Measurements from ENCODE around the gene DOCK4.

Gene DOCK4

DNA sequence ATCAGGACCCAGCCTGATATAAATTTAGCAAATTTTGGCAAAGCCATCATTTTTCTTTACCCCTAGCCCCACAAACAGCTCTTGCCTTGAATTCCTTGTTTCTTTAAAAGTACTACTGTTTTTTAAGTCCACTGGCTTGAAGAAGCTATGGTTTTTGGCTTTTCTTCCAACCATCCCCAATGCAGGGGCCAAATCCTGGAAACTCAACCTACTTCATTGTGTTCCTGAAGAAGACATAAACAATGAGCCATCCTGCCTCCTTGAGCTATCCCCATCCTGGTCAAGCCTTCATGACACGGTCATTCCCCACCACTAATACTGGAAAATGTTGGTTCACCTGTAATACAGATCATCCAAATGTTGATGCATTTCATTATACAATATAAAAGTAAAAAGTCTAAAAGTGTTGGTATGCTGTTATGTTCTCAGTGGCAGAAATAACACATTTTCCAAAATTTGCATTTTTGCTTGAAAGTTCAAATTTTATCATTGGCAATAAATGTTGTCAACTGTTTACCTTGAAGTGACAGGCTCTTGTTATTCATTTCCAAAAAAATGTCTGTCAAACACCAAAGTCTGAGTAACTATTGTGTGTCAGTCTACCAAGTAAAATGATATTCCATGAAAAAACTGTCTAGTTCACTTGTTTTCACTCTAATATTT, 92.2 kb downstream of the DOCK4 start:
- DNase-seq (ENCODE audit: low spot score): no peak

DNA sequence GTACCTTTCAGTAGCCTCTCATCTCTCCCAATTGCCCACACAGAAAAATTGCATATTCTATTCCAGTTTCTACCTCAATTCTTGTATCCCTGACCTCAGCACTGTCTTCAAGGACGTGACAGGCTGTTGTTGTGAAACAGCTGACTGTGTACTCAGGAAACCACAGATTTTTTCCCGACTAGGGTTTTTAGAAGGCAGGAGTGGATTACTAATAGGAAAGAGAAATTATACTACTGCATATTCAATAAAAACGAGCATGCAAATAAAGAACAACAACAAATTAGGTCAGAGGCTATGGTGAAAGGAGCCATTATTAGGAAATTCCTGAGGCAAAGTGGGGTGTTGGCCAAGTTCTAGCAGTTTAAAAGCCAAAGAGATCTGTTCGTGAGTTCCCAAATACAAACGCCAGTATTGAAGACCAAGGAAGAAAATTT, 93.4 kb downstream of the DOCK4 start:
- DNase-seq (ENCODE audit: low spot score): peak; percentile 25

DNA sequence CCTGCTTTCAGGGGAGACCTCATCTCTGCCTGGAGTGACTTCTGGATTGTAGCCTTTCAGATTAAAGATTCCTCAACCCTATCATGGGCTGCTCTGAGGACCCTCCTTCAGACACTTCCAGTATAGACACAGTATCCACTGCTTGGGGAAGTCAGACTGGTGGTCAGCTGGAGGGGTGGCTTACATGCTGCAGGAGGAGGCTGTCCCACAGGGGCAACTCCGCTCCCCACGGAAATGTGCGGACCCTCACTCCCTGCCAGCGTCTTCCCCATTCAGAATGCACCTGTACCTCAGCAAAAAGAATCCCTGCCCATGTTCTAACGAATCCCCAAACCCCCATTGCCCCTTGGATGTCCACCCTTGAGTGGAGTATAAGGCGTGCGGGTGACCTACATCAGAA, 95.5 kb downstream of the DOCK4 start:
- no peak for DNase-seq (ENCODE audit: low spot score)

DNA sequence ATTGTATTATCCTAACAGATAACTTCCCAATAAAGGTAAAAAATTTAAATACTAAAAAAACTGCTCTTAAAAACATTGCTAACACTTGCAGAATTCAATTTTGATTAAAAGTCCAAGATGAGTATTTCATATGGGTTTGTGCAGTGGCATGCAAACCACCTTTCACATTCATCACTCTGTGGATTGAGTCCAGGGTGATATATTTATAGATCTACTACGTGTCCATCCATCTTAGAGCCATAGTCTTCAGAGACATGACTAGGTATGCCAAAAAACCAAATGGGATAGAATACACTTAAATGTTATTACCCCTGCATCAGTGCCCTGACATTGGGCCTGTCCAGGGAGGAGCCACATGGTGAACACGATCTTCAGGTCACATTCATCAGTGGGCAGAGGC, 96.0 kb downstream of the DOCK4 start:
- DNase-seq (ENCODE audit: low spot score): no peak

DNA sequence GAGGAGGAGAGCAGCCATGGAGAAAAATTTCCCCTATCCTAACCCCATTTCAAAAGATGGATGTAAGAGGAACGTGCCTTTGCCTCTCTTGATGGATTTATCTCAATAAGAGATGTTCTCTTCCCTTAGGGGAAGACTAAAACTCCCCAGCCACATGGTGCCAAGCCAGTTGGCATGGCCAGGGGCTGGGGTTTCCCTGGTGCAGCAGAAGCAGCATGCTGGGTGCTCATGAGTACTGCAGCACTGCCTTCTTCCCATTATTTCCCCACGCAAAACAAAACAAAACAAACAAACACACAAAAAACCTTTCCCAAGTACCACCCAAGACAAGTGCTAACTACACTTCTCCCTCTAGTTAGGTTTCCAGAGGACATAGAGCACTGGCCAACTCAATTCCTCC, 97.2 kb downstream of the DOCK4 start:
- DNase-seq (ENCODE audit: low spot score): no peak

DNA sequence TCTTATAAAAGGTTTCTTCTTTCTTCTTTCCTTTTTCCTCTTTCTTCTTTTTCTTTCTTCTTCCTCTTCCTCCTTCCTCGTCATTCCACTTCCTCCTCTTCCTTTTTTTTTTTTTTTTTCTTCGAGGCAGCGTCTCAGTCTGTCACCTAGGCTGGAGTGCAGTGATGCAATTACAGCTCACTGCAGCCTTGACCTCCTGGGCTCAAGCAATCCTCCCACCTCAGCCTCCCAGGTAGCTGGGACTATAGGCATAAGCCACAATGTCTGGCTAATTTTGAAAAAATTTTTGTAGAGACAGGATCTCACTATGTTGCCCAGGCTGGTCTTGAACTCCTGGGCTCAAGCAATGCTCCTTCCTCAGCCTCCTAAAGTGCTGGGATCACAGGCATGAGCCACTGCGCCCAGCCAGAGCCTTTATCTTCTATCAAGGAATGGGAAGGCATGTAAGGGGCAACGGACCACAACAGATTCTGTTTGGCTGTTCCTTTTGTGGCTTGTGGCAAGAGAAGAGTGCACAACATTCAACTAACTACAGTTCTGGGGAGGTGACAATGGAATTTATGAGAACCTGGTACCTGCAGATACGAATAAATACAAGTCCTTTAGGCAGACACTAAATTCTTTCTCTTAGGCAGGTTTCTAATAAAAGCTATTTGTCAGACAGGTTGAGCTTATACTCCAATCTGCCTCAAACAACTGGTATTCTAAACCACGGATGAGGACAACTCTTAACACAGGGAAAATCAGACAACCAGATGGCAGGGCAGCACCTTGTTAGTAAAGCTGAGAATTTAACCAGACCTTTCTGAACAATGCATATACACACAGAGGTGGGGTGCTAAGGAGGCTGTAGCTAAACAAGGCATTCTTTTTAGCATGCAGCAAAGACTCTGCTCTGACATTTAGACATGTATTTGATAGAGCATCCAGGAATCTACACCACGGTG, 100.3 kb downstream of the DOCK4 start:
- DNase-seq (ENCODE audit: low spot score): no peak

DNA sequence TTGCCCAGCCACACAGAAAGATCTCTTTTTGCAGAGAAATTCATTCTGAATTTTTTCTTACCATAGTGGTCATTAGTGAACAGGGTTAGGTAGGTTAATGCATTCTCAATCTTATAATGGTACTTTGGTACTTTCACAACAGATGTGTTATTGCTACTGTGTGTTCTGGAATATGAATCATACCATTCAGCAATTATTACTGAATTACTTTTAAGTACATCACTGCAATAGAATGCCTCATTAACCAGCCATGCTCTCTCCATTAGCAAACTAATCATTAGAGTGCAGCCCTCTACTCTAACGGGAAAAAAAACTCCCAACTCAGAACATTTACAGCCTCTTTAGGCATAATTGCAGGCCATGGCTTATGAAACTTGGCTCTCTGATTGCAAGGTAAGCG, 102.1 kb downstream of the DOCK4 start:
- no peak for DNase-seq (ENCODE audit: low spot score)

DNA sequence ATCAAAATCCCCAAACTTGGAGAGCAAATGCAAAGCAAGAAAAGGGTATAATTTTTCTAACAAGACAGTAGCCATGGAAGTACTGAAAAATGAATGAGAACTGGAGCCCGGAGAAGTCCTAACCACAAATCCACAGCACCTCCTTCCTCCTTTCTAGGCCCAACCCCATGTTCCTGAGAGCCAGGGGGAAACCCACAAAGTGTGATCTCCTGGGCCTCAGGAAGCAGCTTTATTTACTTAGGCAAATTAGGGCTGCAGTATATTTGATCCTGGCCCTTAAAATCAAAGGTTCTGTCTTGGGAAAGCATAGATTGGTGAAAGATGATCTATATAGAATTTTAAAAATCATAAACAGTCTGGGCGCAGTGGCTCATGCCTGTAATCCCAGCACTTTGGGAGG, 103.0 kb downstream of the DOCK4 start:
- DNase-seq (ENCODE audit: low spot score): no peak

DNA sequence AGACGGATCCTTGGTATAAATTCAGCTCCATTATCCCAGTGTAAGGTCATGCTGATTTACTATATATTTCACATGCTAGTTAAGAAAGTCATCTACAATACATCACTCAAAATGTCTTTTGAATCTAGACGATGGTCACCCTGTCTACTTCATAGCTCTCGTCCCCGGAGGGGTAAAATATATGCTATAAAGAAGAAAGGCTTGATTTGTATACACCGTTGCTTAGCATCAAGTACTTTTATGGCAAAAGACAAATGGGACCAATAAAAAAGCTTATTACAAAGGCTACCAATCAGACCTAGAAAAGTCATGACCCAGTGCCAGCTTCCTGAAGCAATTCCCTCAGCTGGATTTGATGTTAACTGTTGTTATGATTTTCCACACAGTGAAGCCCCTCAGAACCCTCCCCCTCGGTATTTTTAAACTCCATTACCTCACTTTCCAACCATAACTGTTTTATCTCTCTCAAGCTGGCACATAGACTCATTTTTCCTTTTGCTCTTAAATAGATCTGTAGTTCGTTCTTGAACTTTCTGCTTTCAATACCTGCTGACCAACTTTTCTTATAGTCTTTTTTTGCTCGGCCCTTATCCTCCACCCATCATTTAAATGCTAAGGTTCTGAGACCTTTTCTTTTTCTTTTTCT, 104.9 kb downstream of the DOCK4 start:
- DNase-seq (ENCODE audit: low spot score): no peak

DNA sequence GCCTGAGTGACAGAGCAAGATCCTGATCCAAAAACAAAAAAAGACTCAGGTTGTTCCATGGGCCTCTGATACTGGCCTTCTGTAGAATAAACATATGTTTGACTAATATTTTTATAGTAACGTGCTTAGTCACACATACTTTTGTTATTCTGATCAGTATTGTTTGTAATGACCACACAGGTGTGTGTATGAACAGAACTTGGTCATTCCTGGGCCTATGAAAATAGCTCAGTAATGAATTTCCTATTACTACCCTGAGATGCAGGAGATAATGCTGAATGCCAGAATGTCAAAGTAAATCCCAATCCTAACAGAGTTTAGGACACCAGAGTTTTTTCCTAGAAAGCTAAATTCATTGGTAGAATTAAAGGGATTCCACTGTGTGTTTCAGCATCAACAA, 108.7 kb downstream of the DOCK4 start:
- DNase-seq (ENCODE audit: low spot score): no peak

DNA sequence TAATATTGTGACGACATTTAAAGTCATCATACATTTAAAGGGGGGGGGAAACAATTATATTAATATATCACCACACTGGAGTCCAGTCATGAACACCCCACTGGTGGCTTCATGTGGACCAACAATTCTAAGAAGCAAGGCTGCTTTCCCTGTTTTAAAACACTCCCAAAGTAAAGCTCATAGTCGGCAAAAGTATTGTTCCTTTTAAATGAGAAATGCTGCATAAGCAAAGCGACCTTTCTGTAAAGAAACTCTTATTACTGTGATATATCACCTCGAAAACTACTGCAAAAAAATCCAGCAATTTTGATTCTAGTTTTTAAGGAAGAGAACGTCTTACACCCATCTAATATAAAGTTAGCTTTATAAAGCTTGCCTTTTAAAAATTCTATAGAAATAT, 112.8 kb downstream of the DOCK4 start:
- no peak for DNase-seq (ENCODE audit: low spot score)

DNA sequence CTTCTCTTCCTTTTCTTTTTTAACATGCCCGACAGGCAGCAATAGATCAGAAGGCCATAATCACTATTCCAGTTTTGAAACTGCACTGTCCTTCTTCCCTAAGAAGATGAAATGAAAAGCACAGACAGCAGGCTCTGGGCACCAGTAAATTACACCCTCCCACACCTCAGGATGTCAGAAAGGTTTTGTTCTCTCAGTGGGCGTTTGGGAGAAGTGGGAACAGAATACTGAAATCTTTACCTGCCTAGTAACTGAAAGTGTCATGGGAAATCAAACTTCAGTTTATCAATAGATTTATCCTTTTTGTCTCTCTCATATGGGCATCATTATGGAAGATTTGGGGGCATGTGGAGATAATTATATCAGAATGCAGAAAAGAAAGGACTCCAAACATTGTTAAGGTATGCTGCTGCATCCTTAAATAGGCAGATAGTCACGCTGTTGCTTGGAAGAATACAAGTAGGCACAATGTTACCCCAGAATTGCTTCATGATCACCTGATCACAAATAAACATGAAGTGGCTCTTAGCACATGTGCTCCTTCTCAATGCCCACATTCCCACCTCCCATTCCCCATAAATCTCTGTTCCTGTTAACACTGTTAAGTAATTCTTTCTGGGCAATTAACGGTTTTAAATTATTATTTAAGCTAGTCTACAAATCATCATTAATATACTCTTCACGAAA, 113.3 kb downstream of the DOCK4 start:
- DNase-seq (ENCODE audit: low spot score): no peak

DNA sequence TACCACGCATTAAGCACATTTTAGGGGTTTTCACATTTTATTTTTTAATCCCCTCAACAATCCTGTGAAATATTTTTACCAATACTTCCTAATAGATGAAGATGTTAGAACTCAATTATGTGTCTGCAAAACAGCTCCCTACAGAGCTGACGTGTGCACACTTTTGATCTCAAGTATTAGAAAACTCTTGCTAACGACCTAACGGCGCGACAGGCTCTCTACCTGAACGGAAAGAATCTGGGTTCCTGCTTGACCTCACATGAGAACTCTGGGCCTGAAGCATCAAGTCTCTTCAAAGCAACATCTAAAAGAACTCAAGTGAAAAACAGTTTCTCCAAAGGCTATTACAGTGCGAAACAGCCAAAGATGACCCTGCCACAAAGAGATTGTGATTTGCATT, 113.9 kb downstream of the DOCK4 start:
- no peak for DNase-seq (ENCODE audit: low spot score)

DNA sequence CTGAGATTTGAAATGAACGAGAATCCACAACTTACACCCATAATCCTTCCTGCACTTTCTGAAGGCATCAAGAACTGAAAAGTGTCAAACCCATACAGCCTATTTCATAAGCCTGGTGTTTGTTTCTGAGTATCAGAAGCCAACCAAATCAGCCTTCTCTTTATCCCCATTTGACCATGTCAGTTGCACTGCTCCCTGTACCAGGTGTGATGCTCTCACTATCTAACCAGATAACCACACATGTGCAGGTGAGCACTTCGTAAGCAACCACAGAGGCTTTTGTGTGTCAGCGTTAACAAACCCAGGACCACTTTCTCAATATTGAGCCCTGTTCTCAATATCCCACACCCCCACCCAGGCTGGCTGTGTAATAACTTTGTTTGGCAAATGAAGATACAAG, 114.4 kb downstream of the DOCK4 start:
- DNase-seq (ENCODE audit: low spot score): no peak

DNA sequence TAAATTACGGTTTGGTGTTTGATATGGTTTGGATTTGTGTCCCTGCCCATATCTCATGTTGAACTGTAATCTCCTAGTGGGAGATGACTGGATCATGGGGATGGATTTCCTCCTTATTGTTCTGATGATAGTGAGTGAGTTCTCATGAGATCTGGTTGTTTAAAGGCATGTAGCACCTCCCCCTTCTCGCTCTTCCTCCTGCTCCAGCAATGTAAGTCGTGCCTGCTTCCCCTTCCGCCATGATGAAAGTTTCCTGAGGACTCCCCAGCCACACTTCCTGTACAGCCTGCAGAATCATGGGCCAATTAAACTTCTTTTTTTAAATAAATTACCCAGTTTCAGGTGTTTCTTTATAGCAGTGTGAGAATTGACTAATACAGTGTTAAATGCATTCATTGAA, 116.6 kb downstream of the DOCK4 start:
- no peak for DNase-seq (ENCODE audit: low spot score)

DNA sequence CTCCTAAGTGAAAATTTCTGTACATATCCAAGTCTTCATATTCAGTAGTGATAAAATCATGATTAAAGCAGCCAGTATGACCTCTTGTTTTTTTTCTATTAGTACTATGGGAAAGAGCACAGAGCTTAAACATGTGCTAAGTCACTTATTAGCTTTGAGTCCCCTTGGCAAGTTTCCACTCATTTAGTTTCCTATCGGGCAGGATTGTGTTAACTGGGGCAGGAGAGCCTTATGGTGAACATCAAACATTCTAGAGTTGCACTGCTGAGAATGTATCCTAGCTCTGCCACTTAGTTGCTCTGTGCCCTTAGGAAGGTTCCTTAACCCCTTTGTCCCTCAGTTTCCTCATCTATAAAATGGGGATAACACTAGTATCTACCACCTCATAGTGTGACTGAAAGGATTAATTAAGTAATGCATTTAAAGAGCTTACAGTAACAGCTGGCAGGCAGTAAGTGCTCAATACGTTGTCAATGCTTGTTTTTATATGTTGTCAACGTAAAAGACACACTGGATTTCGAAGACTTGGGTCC, 117.6 kb downstream of the DOCK4 start:
- no peak for DNase-seq (ENCODE audit: low spot score)

DNA sequence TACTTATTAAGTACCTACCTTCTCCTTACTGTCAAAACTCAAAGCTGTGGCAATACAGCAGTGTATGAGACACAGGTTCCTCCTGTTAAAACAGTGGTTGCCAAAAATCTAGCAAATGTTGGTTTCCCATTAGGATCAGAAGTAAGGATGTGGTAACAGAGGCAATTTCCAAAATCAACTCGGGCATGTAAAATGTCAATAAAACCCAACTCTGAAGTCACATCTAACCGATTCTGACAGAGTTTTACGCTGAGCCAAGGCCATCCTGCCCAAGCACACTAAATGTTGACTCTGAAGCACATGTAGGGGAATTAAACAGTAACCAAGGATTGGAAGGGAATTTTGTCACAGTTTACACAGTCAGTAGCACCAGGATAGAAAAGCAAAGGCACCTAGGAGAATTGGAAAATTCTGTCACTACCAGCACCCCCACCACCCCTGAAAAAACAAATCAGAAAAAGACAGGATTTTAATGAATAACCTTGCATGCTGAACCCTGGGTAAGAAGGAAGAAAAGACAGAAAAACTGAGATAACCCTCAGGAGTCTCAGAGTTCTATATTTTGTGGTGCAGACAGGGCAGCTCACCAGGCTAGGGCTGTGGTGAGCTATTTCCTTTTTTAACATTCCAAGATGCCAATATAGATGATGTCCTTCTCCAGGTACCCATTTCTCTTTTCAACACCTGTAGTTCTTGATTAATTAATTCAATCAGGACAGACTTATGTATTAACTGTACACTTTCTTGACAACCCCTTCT, 119.5 kb downstream of the DOCK4 start:
- no peak for DNase-seq (ENCODE audit: low spot score)

DNA sequence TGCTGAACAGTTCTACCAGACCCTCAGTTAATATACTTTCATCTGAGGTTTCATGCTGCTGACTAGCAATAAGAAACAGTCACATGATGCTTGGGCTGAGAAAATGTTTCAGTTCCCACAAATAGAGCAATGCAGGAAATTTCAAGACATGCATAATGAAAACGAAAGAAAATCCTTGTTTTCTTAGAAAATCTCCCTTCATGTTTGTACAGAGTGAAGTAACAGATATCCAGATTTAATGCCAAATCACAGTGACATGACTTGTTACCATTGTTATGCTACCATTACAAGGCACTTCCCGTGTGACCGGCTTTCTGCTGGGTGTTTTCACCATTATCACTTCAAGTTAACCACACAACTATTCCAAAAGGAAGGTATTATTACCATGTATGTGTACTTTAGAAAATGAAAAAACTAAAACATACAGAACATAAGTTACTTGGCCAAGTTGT, 121.7 kb downstream of the DOCK4 start:
- DNase-seq (ENCODE audit: low spot score): no peak

DNA sequence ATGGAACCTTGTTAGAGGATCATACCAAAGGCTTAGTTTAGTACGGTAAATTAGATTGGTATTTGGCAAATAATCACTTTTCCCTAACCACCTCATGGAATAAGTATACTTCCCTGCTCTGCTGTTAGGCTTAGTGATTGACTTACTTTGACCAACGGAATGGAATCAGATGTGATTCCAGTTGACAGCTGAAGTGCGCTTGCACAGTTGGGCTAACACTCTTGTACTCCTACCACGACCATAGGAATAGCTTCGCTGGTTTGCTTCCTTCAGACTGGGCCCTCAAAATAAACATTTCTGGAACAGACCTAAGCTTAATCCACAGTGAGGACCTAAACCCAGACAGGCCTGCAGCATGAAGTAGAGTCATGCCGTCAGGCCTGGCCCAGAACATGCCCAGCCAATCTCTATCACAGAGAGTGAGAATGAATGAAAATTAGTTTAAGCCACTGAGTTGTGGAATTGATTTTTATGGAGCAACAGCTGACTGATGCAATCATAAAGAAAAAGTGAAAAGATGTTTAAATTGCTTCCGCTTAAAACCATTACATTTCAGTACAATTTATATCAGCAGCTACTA, 122.3 kb downstream of the DOCK4 start:
- DNase-seq (ENCODE audit: low spot score): no peak

DNA sequence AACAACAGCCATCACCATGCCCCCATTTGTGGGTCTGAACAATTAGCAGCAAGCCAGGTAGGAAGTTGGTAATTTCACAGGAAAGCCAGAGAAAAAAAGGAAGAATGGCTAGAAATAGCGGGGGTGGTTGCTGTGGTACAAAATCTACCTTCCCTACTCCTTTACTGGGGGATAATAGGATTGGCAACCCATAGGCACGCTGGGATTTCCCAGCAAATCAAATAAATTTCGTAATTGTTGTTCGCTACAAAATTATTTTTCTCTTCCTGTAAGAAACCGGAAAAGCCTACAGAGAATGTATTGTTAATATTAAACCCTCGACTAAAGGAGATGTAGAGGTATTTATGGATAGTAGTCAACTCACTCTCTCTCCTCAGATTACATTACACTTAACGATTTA, 123.9 kb downstream of the DOCK4 start:
- DNase-seq (ENCODE audit: low spot score): no peak

DNA sequence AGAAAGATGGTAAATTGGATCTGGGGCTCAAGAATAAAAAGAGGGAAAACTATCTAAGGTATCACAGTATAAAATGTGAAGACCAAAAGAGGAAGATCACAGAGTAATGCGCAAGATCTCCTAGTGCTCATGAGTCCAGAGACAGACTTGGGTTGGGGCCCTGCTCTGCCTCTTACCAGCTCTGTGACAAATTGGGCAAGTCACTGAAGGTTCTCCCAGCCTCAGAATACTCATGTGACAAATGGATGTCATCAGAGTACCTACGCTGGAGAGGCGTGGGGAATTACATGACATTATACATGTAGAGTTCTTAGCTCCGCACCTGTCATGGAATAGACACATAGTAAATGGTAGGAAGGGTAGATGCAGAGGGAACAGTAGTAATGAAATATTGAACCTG, 124.4 kb downstream of the DOCK4 start:
- no peak for DNase-seq (ENCODE audit: low spot score)
